ENCODE results near the gene PDSS1.

PDSS1 gene

GRCh38 chr10:26698909-26699308 is 1.4 kb downstream of the PDSS1 start:
- DNase-seq (ENCODE audit: low read depth in 2 of 2): no peak

- DNase-seq (ENCODE audit: low read depth in 2 of 2): no peak
Measured at GRCh38 chr10:26699631-26700030, 2.1 kb downstream of the PDSS1 start.

GRCh38 chr10:26700884-26701630 is 3.6 kb downstream of the PDSS1 start:
- DNase-seq (ENCODE audit: low read depth in 2 of 2): no peak

- DNase-seq (ENCODE audit: low read depth in 2 of 2): no peak
Measured at GRCh38 chr10:26703096-26703495, 5.6 kb downstream of the PDSS1 start.

GRCh38 chr10:26703974-26704373 is 6.5 kb downstream of the PDSS1 start:
- no peak for DNase-seq (ENCODE audit: low read depth in 2 of 2)

GRCh38 chr10:26706206-26706605 is 8.7 kb downstream of the PDSS1 start:
- no peak for DNase-seq (ENCODE audit: low read depth in 2 of 2)

GRCh38 chr10:26706936-26707335 is 9.4 kb downstream of the PDSS1 start:
- DNase-seq (ENCODE audit: low read depth in 2 of 2): no peak

GRCh38 chr10:26711324-26711723 is 13.8 kb downstream of the PDSS1 start:
- DNase-seq (ENCODE audit: low read depth in 2 of 2): no peak

GRCh38 chr10:26714415-26715136 is 17.1 kb downstream of the PDSS1 start:
- DNase-seq (ENCODE audit: low read depth in 2 of 2): no peak

- no peak for DNase-seq (ENCODE audit: low read depth in 2 of 2)
Measured at GRCh38 chr10:26715137-26715487, 17.6 kb downstream of the PDSS1 start.

GRCh38 chr10:26717476-26717875 is 20.0 kb downstream of the PDSS1 start:
- no peak for DNase-seq (ENCODE audit: low read depth in 2 of 2)

- DNase-seq (ENCODE audit: low read depth in 2 of 2): peak in 1 of 2 donors; percentile 19
Measured at GRCh38 chr10:26721561-26721960, 24.1 kb downstream of the PDSS1 start.

GRCh38 chr10:26723016-26723415 is 25.5 kb downstream of the PDSS1 start:
- DNase-seq (ENCODE audit: low read depth in 2 of 2): no peak

GRCh38 chr10:26725837-26726727 is 28.6 kb downstream of the PDSS1 start:
- DNase-seq (ENCODE audit: low read depth in 2 of 2): peak in 1 of 2 donors; percentile 12

GRCh38 chr10:26727005-26727404 is 29.5 kb downstream of the PDSS1 start:
- no peak for DNase-seq (ENCODE audit: low read depth in 2 of 2)

GRCh38 chr10:26728957-26729356 is 31.5 kb downstream of the PDSS1 start:
- DNase-seq (ENCODE audit: low read depth in 2 of 2): no peak

- no peak for DNase-seq (ENCODE audit: low read depth in 2 of 2)
Measured at GRCh38 chr10:26729395-26729794, 31.9 kb downstream of the PDSS1 start.

- no peak for DNase-seq (ENCODE audit: low read depth in 2 of 2)
Measured at GRCh38 chr10:26730552-26730951, 33.1 kb downstream of the PDSS1 start.

- no peak for DNase-seq (ENCODE audit: low read depth in 2 of 2)
Measured at GRCh38 chr10:26733750-26734568, 36.5 kb downstream of the PDSS1 start.

- no peak for DNase-seq (ENCODE audit: low read depth in 2 of 2)
Measured at GRCh38 chr10:26735435-26735834, 37.9 kb downstream of the PDSS1 start.

GRCh38 chr10:26737730-26738129 is 40.2 kb downstream of the PDSS1 start:
- DNase-seq (ENCODE audit: low read depth in 2 of 2): no peak

All from stimulated activated CD8-positive, alpha-beta memory T cell treated with anti-CD3 and anti-CD28 coated beads, Interleukin-7, amount 100 ng/mL, for 4 hours (primary cell).